Stimulated activated CD4-positive, alpha-beta T cell treated with anti-CD3 and anti-CD28 coated beads, Interleukin-2, amount 100 ng/mL, for 4 hours (primary cell): Measurements from ENCODE around the gene AS3MT.
"Not testable (repeated sequence)": the region's sequence is repeated elsewhere in the genome, so short reads cannot be mapped to it uniquely, and the experiment has no call there.

Source experiments
- DNase-seq: peaks from one replicate; pipeline ENCODE4 v3.0.0-alpha.2; 2020; ENCODE audit warnings: low read depth

The AS3MT gene

DNA sequence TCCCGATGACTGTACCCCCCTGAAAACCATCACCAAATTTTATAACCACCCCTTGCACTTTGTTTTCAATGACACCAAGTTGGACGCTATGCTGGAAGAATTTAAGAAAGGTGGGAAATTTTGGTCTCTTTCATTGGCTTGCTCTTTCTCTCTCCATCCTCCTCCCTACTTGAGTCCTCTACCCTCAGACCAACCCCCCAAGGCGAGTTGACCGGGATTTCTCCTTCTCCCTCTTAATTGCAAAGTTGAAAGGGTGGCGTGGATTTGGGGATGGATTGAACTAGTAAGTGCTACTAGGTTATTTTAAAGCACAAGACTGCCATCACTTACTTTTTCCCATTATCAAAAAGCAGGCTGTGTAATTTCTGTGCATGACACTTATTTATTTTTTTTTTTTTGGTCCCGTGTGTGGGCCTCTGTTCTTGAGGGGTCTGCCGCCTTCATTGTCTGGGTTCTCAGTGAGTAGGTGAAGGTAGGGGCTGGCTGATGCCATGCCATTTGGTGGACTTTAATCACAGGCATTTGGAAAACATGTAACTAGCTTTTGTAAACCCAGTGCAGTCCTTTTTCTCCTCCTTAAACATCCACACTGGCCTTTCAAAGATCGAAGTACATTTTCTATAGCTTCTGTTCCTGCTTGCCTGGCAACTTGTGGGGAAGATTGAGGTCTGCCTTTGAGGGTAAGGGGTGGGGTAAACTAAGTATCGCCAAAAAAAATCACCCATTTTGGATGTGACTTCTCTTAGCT, 50.9 kb downstream of the AS3MT start:
- DNase-seq, result no peak

DNA sequence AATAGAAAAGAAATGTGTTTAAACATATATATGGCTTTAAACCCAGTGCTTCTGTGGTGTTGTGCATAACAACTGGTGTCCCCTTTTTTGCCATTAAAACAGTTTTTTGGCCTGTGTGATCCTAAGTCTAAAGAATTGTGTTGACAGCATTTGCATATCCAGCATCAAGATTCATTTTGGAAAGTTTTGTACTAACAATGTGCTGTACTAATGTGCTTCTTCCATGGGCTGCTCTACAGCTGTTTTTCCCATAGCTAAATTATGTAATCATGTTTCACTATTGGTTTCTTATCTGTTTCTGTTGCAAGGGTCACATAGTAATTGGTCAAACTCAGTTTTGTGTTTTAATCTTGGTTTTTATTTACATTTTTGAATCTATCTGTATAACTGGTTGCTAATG, 54.3 kb downstream of the AS3MT start:
- DNase-seq, result no peak

DNA sequence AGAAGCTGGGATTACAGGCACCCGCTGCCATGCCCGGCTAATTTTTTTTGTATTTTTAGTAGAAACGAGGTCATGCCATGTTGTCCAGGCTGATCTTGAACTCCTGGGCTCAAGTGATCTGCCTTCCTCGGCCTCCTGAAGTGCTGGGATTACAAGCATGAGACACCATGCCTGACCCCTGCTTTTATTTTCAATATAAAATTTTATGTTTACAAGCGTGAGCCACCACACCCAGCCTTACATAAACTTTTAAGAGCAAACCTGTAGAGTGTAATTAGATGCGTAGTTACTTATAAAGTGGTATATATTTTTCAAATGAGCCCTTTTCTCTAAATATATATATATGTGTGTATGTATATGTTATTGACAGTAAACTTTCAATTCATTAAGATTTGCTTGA, 57.6 kb downstream of the AS3MT start:
- no peak for DNase-seq

DNA sequence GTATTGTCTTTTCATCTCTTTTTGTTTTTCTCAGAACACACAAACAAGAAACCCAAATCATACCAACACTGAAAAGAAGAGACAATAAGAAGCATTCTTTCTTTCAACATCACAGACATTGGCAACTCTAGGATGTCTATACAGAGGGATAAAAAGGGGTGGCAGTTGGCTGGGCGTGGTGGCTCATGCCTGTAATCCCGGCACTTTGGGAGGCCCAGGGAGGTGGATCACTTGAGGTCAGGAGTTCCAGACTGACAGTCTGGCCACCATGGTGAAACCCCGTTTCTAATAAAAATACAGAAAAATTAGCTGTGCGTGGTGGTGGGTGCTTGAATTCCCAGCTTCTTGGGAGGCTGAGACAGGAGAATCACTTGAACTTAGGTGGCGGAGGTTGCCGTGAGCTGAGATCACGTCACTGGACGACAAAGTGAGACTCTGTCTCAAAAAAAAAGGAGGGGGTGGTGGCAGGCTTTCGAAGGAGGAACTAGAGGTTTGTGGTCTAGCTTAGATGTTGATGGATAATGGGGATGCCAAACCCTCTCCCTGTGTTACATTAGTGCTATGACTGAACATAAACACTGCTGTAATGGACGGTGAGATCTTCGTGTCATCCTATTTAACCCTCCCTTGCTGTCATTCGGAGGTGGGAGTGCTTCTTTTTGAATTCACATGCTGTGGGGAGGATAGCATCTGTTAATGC, 58.2 kb downstream of the AS3MT start:
- DNase-seq, result no peak

DNA sequence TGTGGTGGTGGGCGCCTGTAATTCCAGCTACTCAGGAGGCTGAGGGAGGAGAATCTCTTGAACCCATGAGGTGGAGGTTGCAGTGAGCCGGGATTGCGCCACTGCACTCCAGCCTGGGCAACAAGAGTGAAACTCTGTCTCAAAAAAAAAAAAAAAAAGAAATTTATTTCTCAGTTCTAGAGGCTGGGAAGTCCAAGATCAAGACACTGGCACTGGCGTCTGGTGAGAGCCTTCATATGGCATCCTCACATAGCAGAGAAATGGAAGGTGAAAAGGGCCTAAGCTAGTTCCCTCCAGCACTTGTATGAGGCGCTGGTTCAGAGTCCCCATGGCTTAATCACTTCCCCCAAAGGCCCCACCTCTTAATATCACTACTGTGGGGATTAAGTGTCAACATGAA, 59.2 kb downstream of the AS3MT start:
- not testable (repeated sequence) for DNase-seq

GRCh38 chr10:102930720-102931119, 61.5 kb downstream of the AS3MT start:
- no peak for DNase-seq

GRCh38 chr10:102931643-102932042, 62.4 kb downstream of the AS3MT start:
- no peak for DNase-seq

DNA sequence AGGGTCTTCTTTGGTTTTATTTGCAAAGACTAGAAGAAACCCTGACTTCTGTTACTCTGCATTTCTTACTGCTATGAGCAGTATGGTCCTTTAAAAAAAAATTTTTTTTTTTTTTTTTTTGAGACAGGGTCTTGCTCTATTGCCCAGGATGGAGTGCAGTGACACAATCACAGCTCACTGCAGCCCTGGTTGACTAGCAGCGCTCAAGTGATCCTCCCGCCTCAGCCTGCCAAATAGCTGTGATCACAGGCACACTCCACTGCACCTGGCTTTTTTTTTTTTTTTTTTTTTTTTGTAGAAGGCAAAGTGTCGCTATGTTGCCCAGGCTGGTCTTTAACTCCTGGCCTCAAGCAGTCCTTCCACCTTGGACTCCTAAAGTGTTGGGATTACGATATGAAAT, 66.2 kb downstream of the AS3MT start:
- DNase-seq, result no peak

GRCh38 chr10:102935939-102936605, 66.8 kb downstream of the AS3MT start:
- DNase-seq, result no peak

DNA sequence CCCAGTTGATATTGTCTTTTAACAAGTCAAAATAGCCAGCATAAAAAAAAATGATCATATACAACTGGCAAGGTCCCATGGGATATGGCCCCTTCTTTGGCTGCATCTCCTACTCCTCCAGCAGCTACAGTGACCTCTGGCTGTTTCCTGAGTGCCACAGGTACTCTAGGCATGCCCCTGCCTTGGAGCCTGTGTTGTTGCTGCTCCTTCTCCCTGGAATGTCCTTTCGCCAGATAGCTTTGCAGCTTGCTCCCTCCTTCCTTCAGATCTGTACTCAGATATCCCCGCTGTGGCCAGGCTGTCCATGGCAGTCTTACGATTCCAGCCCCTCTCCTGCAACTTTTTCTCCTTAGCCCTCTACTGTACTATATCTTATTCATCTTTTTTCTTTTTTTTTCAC, 72.1 kb downstream of the AS3MT start:
- DNase-seq, result no peak

DNA sequence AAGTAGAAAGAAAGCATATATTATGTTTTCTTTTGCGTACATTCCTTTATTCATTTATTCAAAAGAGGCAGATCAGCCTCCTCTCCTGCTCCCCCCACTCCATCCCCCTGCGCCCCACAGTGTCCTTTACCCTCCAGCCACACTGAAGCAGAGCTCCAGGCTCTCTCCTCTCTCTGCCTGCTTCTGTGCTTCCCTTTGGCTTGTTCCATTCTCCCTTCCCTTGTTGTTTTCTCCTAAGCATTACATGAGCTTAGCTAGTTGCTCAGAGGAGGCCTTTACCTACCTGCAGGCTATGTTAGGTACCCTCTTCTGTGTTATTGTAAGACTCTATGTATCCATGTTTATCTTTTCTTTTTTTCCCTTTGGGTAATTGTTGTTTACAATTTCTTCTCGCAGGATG, 76.2 kb downstream of the AS3MT start:
- no peak for DNase-seq

DNA sequence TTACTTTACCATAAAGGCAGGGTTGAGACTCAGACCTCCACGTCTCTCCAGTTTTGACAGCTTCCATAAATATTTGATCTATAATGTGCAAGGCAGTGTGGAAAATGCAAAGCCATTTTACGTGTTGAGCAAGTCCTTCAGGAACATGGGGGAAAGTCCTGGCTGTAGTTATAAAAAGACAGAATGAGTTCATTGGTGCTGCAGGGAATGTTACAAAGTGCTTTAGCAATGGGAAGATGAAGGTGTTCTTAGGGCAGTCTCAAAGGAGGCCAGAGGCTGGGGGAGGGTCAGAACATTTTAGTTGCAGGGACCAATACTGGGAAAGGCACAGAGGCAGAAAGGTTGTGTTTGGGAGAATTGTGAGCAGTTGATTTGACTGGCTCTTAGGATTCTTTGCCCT, 76.7 kb downstream of the AS3MT start:
- DNase-seq, result no peak

- DNase-seq, result no peak
Measured at GRCh38 chr10:102946992-102947391, 77.7 kb downstream of the AS3MT start.

- DNase-seq, result no peak
Measured at GRCh38 chr10:102948176-102948575, 78.9 kb downstream of the AS3MT start.

- no peak for DNase-seq
Measured at GRCh38 chr10:102948786-102949185, 79.5 kb downstream of the AS3MT start.

DNA sequence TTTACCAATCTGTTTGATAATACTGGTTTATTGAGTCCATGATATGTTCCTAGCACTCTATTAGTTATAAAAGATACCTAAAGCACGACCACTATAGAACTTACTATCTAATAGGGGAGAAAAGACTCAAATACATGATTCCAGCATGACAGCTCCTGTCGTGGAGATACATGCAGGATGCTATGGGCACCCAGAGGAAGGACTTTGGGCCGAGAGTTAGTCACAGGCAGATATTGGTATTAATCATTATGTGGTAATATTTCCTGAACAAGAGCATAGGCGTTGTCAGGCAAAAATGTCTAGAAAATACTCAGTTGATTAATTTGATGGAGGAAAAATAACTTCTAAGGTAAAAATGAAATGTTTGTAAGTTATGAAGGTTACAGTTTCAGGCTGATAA, 80.6 kb downstream of the AS3MT start:
- no peak for DNase-seq

DNA sequence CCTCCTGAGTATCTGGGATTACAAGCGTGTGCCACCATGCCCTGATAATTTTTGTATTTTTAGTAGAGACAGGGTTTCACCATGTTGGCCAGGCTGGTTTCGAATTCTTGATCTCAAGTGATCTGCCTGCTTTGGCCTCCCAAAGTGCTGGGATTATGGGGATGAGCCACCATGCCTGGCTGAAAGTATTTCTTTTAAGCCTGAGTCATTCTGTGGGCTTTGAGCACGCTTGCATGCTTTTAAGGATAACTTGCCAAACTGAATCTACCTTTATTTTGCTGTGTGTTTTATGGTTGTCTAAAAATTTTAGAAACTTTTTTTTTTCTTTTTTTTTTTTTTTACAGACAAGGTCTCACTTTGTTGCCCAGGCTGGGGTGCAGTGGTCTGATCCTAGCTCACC, 82.0 kb downstream of the AS3MT start:
- DNase-seq, result no peak
